HCT116 (cell line): ENCODE data around the gene DNAJC1. TPM values are rescaled to one million over a fixed set of nuclear protein-coding genes. Genes with fewer than 3 reads are reported as not detected.

Experiments
- ATAC-seq: fragments of 200-7000 bp; cut with Tn5 transposase; 2 replicates; pipeline ENCODE4 v1.9.1; 2020; ENCODE audit warnings: mild to moderate bottlenecking, moderate library complexity
- BruUV-seq: library from RNA; stranded (reverse); fragments of 400-500 nt; replicated peaks from 2 replicates; lab custom pipeline; 2021; lab: Mats Ljungman, UMichigan
- CTCF ChIA-PET: fragments of 300-600 bp; sonication (Branson Sonifier 250); formaldehyde crosslinking; loops from one replicate; lab custom pipeline; 2021; ENCODE audit warnings: antibody characterized with exemption; lab: Charles Lee
- POLR2A ChIA-PET: fragments of 300-600, 350-600 bp; sonication (Branson Sonifier 250); formaldehyde crosslinking; loops from one replicate; lab custom pipeline; 2021; ENCODE audit warnings: antibody characterized with exemption; lab: Charles Lee
- RAD21 ChIA-PET, 2 experiments: fragments of 300-600 bp; sonication (Branson Sonifier 250); formaldehyde crosslinking; loops; one replicate each; lab custom pipeline; 2023; ENCODE audit warnings: low total read pairs in 2 of 2; ENCODE audit not compliant: uncharacterized antibody in 2 of 2, unreplicated experiment in 2 of 2, low non-redundant PET in 1 of 2; lab: Charles Lee
- DNase-seq: peaks from one replicate; pipeline ENCODE4 v3.0.0-alpha.2; 2010; ENCODE audit warnings: low read depth, low spot score
- H2AFZ ChIP-seq: fragments of 200-600 bp; shearing (Covaris generic), sonication (generic); 2 replicates; pipeline ENCODE4 v1.6.1; 2017; ENCODE audit warnings: low read depth, mixed run types, mixed read lengths, antibody characterized with exemption, low read length; ENCODE audit not compliant: poor library complexity, severe bottlenecking
- H3K27ac ChIP-seq: 2 replicates; pipeline ENCODE4 v1.5.1; 2012; ENCODE audit warnings: low read depth, low read length
- H3K27me3 ChIP-seq: fragments of 200-600 bp; sonication (generic); 2 replicates; pipeline ENCODE4 v1.6.1; 2016; ENCODE audit warnings: mixed run types, low read length, mixed read lengths; ENCODE audit not compliant: insufficient read depth
- H3K36me3 ChIP-seq, 2 experiments: fragments of 200-500 bp in 1 of 2; fragments of 200-600 bp in 1 of 2; sonication (Bioruptor generic) in 1 of 2; sonication (generic) in 1 of 2; 2 replicates each; pipeline versions ENCODE4 v1.5.1 to v1.6.1; 2014 to 2016; ENCODE audit warnings: low read length in 2 of 2, inconsistent platforms in 1 of 2, mixed read lengths in 1 of 2, mixed run types in 1 of 2; ENCODE audit not compliant: insufficient read depth in 2 of 2, control insufficient read depth in 1 of 2
- H3K4me1 ChIP-seq, 2 experiments: fragments of 200-600 bp in 1 of 2; sonication (generic) in 1 of 2; 2 replicates each; pipeline versions ENCODE4 v1.5.1 to v1.6.1; 2012 to 2017; ENCODE audit warnings: low read length in 2 of 2, inconsistent platforms in 1 of 2, mild to moderate bottlenecking in 1 of 2, mixed read lengths in 1 of 2, mixed run types in 1 of 2, moderate library complexity in 1 of 2; ENCODE audit not compliant: insufficient read depth in 2 of 2, control insufficient read depth in 1 of 2
- H3K4me2 ChIP-seq: fragments of 200-600 bp; sonication (generic); 2 replicates; pipeline ENCODE4 v1.6.1; 2017; ENCODE audit warnings: mixed run types, low read length, mixed read lengths
- H3K4me3 ChIP-seq, 2 experiments: fragments of 200-600 bp in 1 of 2; sonication (generic) in 1 of 2; replicated peaks in 1 of 2; 2 replicates each; pipeline ENCODE4 v1.5.1; 2011 to 2016; ENCODE audit warnings: low read length in 2 of 2, control low read depth in 1 of 2, low read depth in 1 of 2, mild to moderate bottlenecking in 1 of 2, mixed read lengths in 1 of 2, mixed run types in 1 of 2
- H3K79me2 ChIP-seq: fragments of 200-600 bp; sonication (generic); 2 replicates; pipeline ENCODE4 v1.6.1; 2017; ENCODE audit warnings: mild to moderate bottlenecking, mixed run types, low read length, moderate library complexity, mixed read lengths; ENCODE audit not compliant: insufficient read depth
- H3K9ac ChIP-seq: fragments of 200-600 bp; sonication (generic); 2 replicates; pipeline ENCODE4 v1.6.1; 2016; ENCODE audit warnings: low read length, mixed read lengths
- H3K9me2 ChIP-seq: fragments of 200-600 bp; sonication (generic), shearing (Covaris generic); 2 replicates; pipeline ENCODE4 v1.6.1; 2017; ENCODE audit warnings: mixed run types, mild to moderate bottlenecking, moderate library complexity; ENCODE audit not compliant: insufficient read depth
- H3K9me3 ChIP-seq, 2 experiments: fragments of 200-500 bp in 1 of 2; fragments of 200-600 bp in 1 of 2; sonication (Bioruptor generic) in 1 of 2; sonication (generic) in 1 of 2; 2 replicates each; pipeline ENCODE4 v1.6.1; 2014 to 2017; ENCODE audit warnings: low read length in 2 of 2, mixed read lengths in 2 of 2, inconsistent platforms in 1 of 2, low read depth in 1 of 2, mild to moderate bottlenecking in 1 of 2, mixed run types in 1 of 2, moderate library complexity in 1 of 2; ENCODE audit not compliant: control insufficient read depth in 1 of 2, insufficient read depth in 1 of 2
- H4K20me1 ChIP-seq: fragments of 200-600 bp; sonication (generic), shearing (Covaris generic); 2 replicates; pipeline ENCODE4 v1.6.1; 2017; ENCODE audit warnings: mixed run types, mild to moderate bottlenecking, moderate library complexity; ENCODE audit not compliant: insufficient read depth
- EGR1 ChIP-seq: IDR thresholded peaks from 2 replicates; pipeline ENCODE4 v1.6.1; 2012; ENCODE audit warnings: low read depth
- JUND ChIP-seq: IDR thresholded peaks from 2 replicates; pipeline ENCODE4 v1.6.1; 2012
- MAX ChIP-seq: IDR thresholded peaks from 2 replicates; pipeline ENCODE4 v1.6.1; 2012
- POLR2A ChIP-seq: IDR thresholded peaks from 2 replicates; pipeline ENCODE4 v1.7.0; 2011; ENCODE audit warnings: borderline replicate concordance; ENCODE audit not compliant: insufficient read depth, insufficient read length; ENCODE audit errors: extremely low read depth
- POLR2AphosphoS5 ChIP-seq: IDR thresholded peaks from 2 replicates; pipeline ENCODE4 v1.6.1; 2011; ENCODE audit warnings: mild to moderate bottlenecking, low read depth, low read length, moderate library complexity
- RAD21 ChIP-seq: IDR thresholded peaks from 2 replicates; pipeline ENCODE4 v1.6.1; 2012; ENCODE audit warnings: low read depth, mild to moderate bottlenecking
- SIN3A ChIP-seq: IDR thresholded peaks from 2 replicates; pipeline ENCODE4 v1.6.1; 2012; ENCODE audit warnings: low read depth
- SP1 ChIP-seq: IDR thresholded peaks from 2 replicates; pipeline ENCODE4 v1.6.1; 2012; ENCODE audit warnings: low read depth
- TCF7L2 ChIP-seq: IDR thresholded peaks from 2 replicates; pipeline ENCODE4 v1.7.0; 2011; ENCODE audit warnings: borderline replicate concordance, inconsistent platforms; ENCODE audit not compliant: insufficient read depth, insufficient read length; ENCODE audit errors: extremely low read depth
- YY1 ChIP-seq: IDR thresholded peaks from 2 replicates; pipeline ENCODE4 v1.6.1; 2011; ENCODE audit warnings: low read length, low read depth, moderate library complexity, mild to moderate bottlenecking; ENCODE audit not compliant: insufficient replicate concordance; ENCODE audit errors: extremely low read depth
- ZFX ChIP-seq: fragments of 450-650 bp; IDR thresholded peaks from 2 replicates; pipeline ENCODE4 v1.6.1; 2017
- intact Hi-C: fragments of 100-400 bp; cut with micrococcal nuclease; formaldehyde crosslinking; loops from 2 replicates; pipeline ENCODE4 v1.10.0; 2022
- total RNA-seq: library from RNA; stranded (reverse); gene quantifications from one replicate; pipeline ENCODE4 v1.2.1, GENCODE V29; 2021; ENCODE audit not compliant: unreplicated experiment

Gene DNAJC1
- total RNA-seq, 1 experiment from 2014 or later = 17.9 TPM

- Histone ChIP-seq H3K27me3 (no peaks in the 10 kb centered on the region), H3K9ac (no peak overlapping the region), H3K36me3 (no peaks in the 10 kb centered on the region), H4K20me1 (no peaks in the 10 kb centered on the region), H2AFZ (no peak overlapping the region), H3K4me3 (no peak overlapping the region), H3K79me2 (no peaks in the 10 kb centered on the region), H3K27ac (no peak overlapping the region), H3K4me1 (0 out of 4 replicates have a peak, but pooled peaks cover 0 to 4% of the 10 kb centered on the region in 2 experiments), H3K9me3 (no peaks in the 10 kb centered on the region; a peak in 1 of 4 replicates), H3K4me2 (no peak overlapping the region), H3K9me2 (no peaks in the 10 kb centered on the region)
- RAD21 ChIA-PET = no interaction called here
- CTCF ChIA-PET = no interaction called here
- BruUV-seq = no TSS peak
- DNase-seq (no peak), ATAC-seq (no peak)
- POLR2A ChIA-PET = no interaction called here
- intact Hi-C loops = no loop called here
- no peak for TF ChIP-seq SP1
- no peak for TF ChIP-seq RAD21
- no peak for TF ChIP-seq POLR2AphosphoS5
These were observed 22.8 kb upstream of the DNAJC1 start for GRCh38 chr10:22026287-22026686.

DNA sequence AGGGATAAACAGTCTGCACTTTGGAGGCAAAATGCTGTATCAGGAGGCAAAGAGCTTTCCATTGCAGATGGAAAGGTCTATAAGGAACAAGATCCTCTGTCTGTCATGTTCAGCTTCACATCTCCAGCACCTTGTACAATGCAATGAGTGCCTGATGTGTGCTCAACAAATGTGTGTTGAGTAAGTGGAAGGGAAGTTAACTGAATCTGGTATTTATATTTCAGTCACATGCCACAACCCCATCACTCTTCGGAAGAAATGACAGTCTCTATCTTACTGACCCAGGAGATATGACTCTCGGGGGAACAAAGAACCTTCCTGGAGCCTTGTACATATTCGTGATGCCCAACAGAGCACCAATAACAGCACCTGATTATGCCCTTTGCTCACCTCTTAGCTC, 20.0 kb upstream of the DNAJC1 start:
- CTCF ChIA-PET = no interaction called here
- BruUV-seq = no TSS peak

More for the DNA sequence above, 20.0 kb upstream of the DNAJC1 start:
- ATAC-seq (no peak), DNase-seq (no peak)
- Histone ChIP-seq H2AFZ (no peak overlapping the region), H4K20me1 (no peaks in the 10 kb centered on the region), H3K27ac (no peak overlapping the region), H3K9me3 (no peaks in the 10 kb centered on the region; a peak in 1 of 4 replicates), H3K27me3 (no peaks in the 10 kb centered on the region), H3K36me3 (no peaks in the 10 kb centered on the region), H3K4me2 (no peak overlapping the region), H3K79me2 (no peaks in the 10 kb centered on the region), H3K4me3 (no peak overlapping the region), H3K4me1 (0 out of 4 replicates have a peak, but pooled peaks cover 0 to 4% of the 10 kb centered on the region in 2 experiments), H3K9me2 (no peaks in the 10 kb centered on the region), H3K9ac (no peak overlapping the region)
- TF ChIP-seq JUND = no peak
- no peak for TF ChIP-seq POLR2A
- no peak for TF ChIP-seq TCF7L2
- no peak for TF ChIP-seq YY1
- no peak for TF ChIP-seq MAX
- TF ChIP-seq ZFX = no peak
- TF ChIP-seq EGR1 = no peak
- TF ChIP-seq SIN3A = no peak
- ChIA-PET POLR2A (no interaction called here), RAD21 (no interaction called here)
- intact Hi-C loops = no loop called here
